MM.1S (cell line): ENCODE results near the gene RICTOR.

ENCODE experiments used
- EZH2 ChIP-seq: fragments of 300-600 bp; sonication (generic); optimal IDR thresholded peaks from 2 replicates; pipeline ENCODE3; 2017; ENCODE audit warnings: low read depth, mild to moderate bottlenecking, antibody characterized with exemption, low read length, mixed read lengths
- EZH2phosphoT487 ChIP-seq: fragments of 300-600 bp; sonication (generic); IDR thresholded peaks from 2 replicates; pipeline ENCODE4 v1.6.1; 2018; ENCODE audit warnings: antibody characterized with exemption, low read length

GRCh38 chr5:39022151-39022550 is 52.0 kb downstream of the RICTOR start:
- TF ChIP-seq EZH2phosphoT487 = no peak
- no peak for TF ChIP-seq EZH2
